Gastrocnemius medialis (tissue), 4 donors: ENCODE data around the gene DNAH2. TPM values are rescaled to one million over a fixed set of nuclear protein-coding genes. Genes with fewer than 3 reads are reported as not detected.

Experiments used
- ATAC-seq, 2 donors: fragments of 150-250 bp; one replicate each; pipeline ENCODE4 v1.9.1; 2016
- DNase-seq, 2 donors: peaks; one replicate each; pipeline ENCODE4 v3.0.0-alpha.2; 2019
- H3K27ac ChIP-seq, 4 donors: fragments of 200-600 bp; sonication (generic); 1 replicate in 1 of 4; 2 replicates in 3 of 4; pipeline ENCODE4 v1.5.1; 2016 to 2018; ENCODE audit warnings: mild to moderate bottlenecking in 2 of 4, moderate library complexity in 1 of 4
- H3K27me3 ChIP-seq, 3 donors: fragments of 200-600 bp; sonication (generic) in 2 of 3; 1 replicate in 1 of 3; 2 replicates in 2 of 3; pipeline versions ENCODE4 v1.5.1 to v1.6.0; 2016 to 2019; ENCODE audit warnings: mild to moderate bottlenecking in 1 of 3, moderate library complexity in 1 of 3
- H3K36me3 ChIP-seq, 2 donors: fragments of 200-600 bp; sonication (generic) in 1 of 2; one replicate each; pipeline ENCODE4 v1.5.1; 2017 to 2018
- H3K4me1 ChIP-seq, 2 donors: fragments of 200-600 bp; sonication (generic) in 1 of 2; one replicate each; pipeline ENCODE4 v1.5.1; 2016 to 2017; ENCODE audit warnings: mild to moderate bottlenecking in 2 of 2
- H3K4me3 ChIP-seq, 4 donors: fragments of 200-600 bp; sonication (generic) in 3 of 4; 1 replicate in 1 of 4; 2 replicates in 3 of 4; pipeline ENCODE4 v1.5.1; 2016 to 2019; ENCODE audit warnings: mild to moderate bottlenecking in 2 of 4
- H3K9me3 ChIP-seq, 3 donors: fragments of 200-600 bp; sonication (generic) in 2 of 3; 1 replicate in 1 of 3; 2 replicates in 2 of 3; pipeline ENCODE4 v1.5.1; 2016 to 2019
- POLR2A ChIP-seq, 2 donors: fragments of 450-650 bp; IDR thresholded peaks; one replicate each; pipeline ENCODE4 v1.6.1; 2017; ENCODE audit warnings: antibody characterized with exemption in 2 of 2, mild to moderate bottlenecking in 2 of 2, moderate library complexity in 2 of 2
- in situ Hi-C, 4 donors: fragments of 200-750 bp; cut with MboI; loops; one replicate each; pipeline versions ENCODE4 v1.15.0 to v1.8.0; 2017; ENCODE audit warnings: low sequenced_read_pairs in 4 of 4
- intact Hi-C: fragments of 100-400 bp; cut with DNase I; formaldehyde crosslinking; loops from one replicate; pipeline ENCODE4 v1.15.1; 2023; ENCODE audit warnings: low total_unique reads
- total RNA-seq, 4 donors: library from RNA; depleted of rRNA; stranded (reverse); fragments of >200 nt; gene quantifications; one replicate each; pipeline versions ENCODE4 v1.1.0 to v1.2.3, GENCODE V29; 2016
- TF ChIP-seq, protein P1 (sequence below), 5 experiments: fragments of 450-650 bp in 3 of 5; fragments of 200-600 bp in 2 of 5; sonication (generic) in 2 of 5; IDR thresholded peaks in 4 of 5; conservative IDR thresholded peaks in 1 of 5; 1 replicate in 4 of 5; 2 replicates in 1 of 5; pipeline ENCODE4 v1.5.1; 2016 to 2019; ENCODE audit warnings: antibody characterized with exemption in 5 of 5, mild to moderate bottlenecking in 3 of 5, moderate library complexity in 3 of 5

DNAH2 gene
- total RNA-seq, 4 donors from 2014 or later: not detected

DNA sequence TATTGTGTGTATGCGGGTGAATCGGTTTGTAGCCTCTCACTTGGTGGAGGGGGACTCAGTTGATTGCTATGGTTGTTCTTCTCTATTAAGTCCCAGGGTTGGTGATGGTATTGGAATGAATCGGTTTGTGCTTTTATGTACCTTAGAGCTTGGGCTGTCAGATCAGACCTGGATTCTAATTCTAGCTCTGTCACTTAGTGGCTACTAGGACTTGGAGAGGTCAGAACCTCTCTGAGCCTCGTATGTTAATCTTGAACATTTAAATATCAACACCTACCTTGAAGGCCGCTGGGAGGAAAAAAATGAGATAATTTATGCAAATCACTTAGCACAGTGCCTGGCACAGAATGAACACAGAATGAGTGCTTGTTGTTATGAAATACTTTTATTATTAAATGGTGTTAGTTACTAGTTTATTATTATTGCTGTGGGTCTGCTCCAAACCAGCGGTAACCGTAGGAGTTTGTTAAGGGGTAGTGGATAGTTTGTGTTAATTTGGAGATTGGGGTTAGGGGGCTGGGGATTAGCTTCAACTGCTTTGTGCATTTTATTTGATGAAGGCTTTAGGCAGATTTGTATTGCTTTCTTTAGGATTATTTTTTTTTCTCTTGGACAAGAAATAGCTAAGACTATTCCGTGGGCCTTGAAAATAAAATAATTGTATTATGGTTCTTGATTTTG, 120.0 kb downstream of the DNAH2 start:
- TF ChIP-seq POLR2A (IDR thresholded peaks at IDR 0.05): no peak
- TF ChIP-seq, protein P1, sequence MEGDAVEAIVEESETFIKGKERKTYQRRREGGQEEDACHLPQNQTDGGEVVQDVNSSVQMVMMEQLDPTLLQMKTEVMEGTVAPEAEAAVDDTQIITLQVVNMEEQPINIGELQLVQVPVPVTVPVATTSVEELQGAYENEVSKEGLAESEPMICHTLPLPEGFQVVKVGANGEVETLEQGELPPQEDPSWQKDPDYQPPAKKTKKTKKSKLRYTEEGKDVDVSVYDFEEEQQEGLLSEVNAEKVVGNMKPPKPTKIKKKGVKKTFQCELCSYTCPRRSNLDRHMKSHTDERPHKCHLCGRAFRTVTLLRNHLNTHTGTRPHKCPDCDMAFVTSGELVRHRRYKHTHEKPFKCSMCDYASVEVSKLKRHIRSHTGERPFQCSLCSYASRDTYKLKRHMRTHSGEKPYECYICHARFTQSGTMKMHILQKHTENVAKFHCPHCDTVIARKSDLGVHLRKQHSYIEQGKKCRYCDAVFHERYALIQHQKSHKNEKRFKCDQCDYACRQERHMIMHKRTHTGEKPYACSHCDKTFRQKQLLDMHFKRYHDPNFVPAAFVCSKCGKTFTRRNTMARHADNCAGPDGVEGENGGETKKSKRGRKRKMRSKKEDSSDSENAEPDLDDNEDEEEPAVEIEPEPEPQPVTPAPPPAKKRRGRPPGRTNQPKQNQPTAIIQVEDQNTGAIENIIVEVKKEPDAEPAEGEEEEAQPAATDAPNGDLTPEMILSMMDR (IDR thresholded peaks at IDR 0.05 in 4 of 5, conservative IDR thresholded peaks at IDR 0.05 in 1 of 5): no peak
- Histone ChIP-seq H3K27me3 (no peaks in the 10 kb centered on the region), H3K4me1 (peaks cover 51 to 56% of the 10 kb centered on the region in 2 donors), H3K27ac (peak overlapping the region; percentile 97 to 100 (median 100)), H3K9me3 (no peaks in the 10 kb centered on the region), H3K4me3 (peak overlapping the region; percentile 63 to 90 (median 82)), H3K36me3 (no peaks in the 10 kb centered on the region)
- no peak for DNase-seq
- no peak for ATAC-seq
- intact Hi-C loops: loop anchor here (5.0 to 10.0 kb wide), 3 partner anchors 280 to 823 kb away; partner anchors contain the start of genes ACADVL, ALOXE3, DLG4 and RNASEK
- in situ Hi-C loops: no loop called here

DNA sequence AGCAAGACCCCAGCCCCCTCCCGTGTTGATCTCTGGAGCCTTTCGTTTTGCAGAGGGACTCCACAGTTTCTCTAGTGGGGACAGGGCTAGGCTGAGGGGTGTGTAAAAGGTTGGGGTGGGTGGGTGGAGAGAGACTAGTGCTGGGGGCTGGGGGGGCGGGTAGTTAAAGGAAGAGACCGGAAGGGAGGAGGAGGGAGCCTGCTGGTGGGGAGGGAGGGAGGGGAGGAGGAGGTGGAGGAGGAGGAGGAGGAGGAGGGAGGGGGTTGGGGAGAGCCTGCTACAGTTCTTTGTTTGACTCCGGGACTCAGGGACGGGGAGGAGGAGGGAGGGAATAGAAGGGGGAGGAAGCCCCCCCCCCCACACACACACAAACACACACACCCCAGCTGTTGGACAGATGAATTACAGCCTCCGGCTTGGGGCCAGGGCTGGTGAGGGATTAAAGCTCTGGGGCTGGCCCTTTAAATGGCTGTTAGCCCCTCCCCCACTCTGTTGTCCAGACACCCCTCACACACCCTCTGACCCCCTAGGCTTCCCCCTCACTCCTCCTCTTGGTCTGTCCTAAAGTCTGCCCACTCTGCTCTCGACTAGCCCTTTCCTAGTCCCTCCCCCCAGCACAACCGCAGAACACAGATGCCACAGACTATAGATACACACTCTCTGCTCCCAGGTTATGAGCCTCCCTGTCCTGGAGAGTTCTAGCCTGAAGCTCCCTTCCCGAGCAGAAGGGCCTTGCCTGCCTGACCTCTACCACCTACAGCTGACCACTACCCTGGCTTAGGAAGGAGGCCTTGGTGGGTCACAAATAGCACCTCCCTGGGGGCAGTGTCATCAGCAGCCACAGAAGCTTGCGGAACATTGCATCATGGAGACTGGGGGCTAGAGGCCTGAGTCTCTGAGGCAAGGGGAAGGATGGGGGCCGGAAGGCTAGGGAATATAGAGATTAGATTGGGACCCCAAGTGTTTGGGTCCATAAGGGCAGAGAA, 120.8 kb downstream of the DNAH2 start:
- intact Hi-C loops (loop anchor here (5.0 to 10.0 kb wide), 3 partner anchors 279 to 824 kb away; partner anchors contain the start of genes ACADVL, ALOXE3, DLG4 and RNASEK), in situ Hi-C loops (no loop called here)
- peak overlapping the region in 3 of 4 donors; percentile 16 to 84 (median 23) for H3K4me3 ChIP-seq
- no peak for ATAC-seq
- TF ChIP-seq, protein P1 (IDR thresholded peaks at IDR 0.05 in 4 of 5, conservative IDR thresholded peaks at IDR 0.05 in 1 of 5): no peak
- TF ChIP-seq POLR2A (IDR thresholded peaks at IDR 0.05): no peak
- no peaks in the 10 kb centered on the region for H3K36me3 ChIP-seq
- no peaks in the 10 kb centered on the region for H3K27me3 ChIP-seq
- peak overlapping the region; percentile 97 to 100 (median 100) for H3K27ac ChIP-seq
- DNase-seq: peak in 1 of 2 donors; percentile 64
- no peaks in the 10 kb centered on the region for H3K9me3 ChIP-seq
- peaks cover 49 to 54% of the 10 kb centered on the region in 2 donors for H3K4me1 ChIP-seq

DNA sequence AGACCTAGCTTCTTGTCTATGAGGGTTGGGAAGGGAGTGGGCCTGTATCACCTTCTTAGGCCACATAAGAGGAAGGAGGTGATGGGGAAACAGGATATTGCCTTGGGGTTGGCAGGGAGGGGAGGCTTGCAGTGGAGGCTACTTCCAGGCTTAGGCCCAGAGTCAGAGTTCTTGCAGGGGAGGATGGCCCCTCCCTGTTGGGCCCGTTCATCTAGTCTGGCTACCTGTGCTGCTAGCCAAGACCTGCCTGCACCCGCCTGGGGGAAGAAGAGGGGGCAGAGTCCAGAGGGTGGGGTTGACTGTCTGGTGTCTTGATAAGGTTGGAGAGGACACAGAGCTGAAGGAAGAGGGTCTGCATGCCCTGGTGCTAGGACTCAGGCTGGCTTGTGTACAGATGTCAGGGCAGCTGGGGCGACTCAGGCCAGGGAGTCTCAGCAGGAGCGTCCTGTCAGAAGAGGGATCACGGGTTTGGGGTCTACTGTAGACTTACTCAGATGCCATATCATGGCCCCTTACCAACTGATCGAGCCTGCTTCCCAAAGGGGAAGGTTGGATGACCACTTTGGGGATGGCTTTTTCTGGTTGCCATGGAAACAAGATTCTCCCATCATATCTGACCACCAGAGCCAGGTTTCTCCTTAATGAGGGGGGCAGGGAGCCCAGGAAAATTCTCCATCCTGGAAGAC, 121.8 kb downstream of the DNAH2 start:
- TF ChIP-seq, protein P1 (IDR thresholded peaks at IDR 0.05 in 4 of 5, conservative IDR thresholded peaks at IDR 0.05 in 1 of 5): no peak
- TF ChIP-seq POLR2A (IDR thresholded peaks at IDR 0.05): no peak
- H3K4me3 ChIP-seq: peak overlapping the region in 1 of 4 donors; percentile 23
- intact Hi-C loops (loop anchor here (5.0 to 10.0 kb wide), 3 partner anchors 278 to 825 kb away; partner anchors contain the start of genes ACADVL, ALOXE3, DLG4 and RNASEK), in situ Hi-C loops (no loop called here)
- H3K27ac ChIP-seq: peak overlapping the region; percentile 97 to 100 (median 100)
- DNase-seq (peak in 1 of 2 donors; percentile 16), ATAC-seq (no peak)
- no peaks in the 10 kb centered on the region for H3K36me3 ChIP-seq
- H3K4me1 ChIP-seq: peaks cover 46 to 51% of the 10 kb centered on the region in 2 donors
- H3K27me3 ChIP-seq: no peaks in the 10 kb centered on the region
- no peaks in the 10 kb centered on the region for H3K9me3 ChIP-seq

DNA sequence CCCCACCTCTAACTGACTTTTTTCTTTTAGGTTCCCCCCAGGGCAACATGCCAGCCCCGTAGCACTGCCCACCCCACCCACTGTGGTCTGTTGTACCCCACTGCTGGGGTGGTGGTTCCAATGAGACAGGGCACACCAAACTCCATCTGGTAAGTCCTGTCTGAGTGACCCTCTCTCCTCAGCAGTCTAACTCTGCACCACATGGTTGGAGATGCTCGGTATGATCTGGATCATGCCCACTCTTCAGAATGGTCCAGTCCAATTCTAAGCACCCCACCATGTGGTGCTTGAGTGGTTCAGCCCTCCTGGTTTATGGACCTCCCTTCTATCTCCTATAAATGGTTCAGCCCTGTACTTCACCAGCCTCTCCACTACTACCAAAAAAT, 122.3 kb downstream of the DNAH2 start:
- DNase-seq (peak in 1 of 2 donors; percentile 10), ATAC-seq (no peak)
- in situ Hi-C loops: loop anchor here in 1 of 4 donors (5.0 kb wide), 1 partner anchor 312 kb away; the partner anchor contains the start of gene PER1
- TF ChIP-seq POLR2A (IDR thresholded peaks at IDR 0.05): no peak
- TF ChIP-seq, protein P1 (IDR thresholded peaks at IDR 0.05 in 4 of 5, conservative IDR thresholded peaks at IDR 0.05 in 1 of 5): no peak
- Histone ChIP-seq H3K36me3 (no peaks in the 10 kb centered on the region), H3K27ac (peak overlapping the region; percentile 97 to 100 (median 100)), H3K9me3 (no peaks in the 10 kb centered on the region), H3K4me3 (no peak overlapping the region), H3K4me1 (peaks cover 47 to 52% of the 10 kb centered on the region in 2 donors), H3K27me3 (no peaks in the 10 kb centered on the region)
- intact Hi-C loops: loop anchor here (5.0 to 10.0 kb wide), 8 partner anchors 277 to 825 kb away; partner anchors contain the start of genes ACADVL, ALOXE3, DLG4 and EIF5A
